Measurements from ENCODE around the gene AGPAT3. TPM values are rescaled to one million over a fixed set of nuclear protein-coding genes. Genes with fewer than 3 reads are reported as not detected.

Gene AGPAT3
- polyA plus RNA-seq, 2 donors, result 15.3 to 18.6 TPM

- 92 to 94% methylated on average over 23 of the region's 23 CpGs for WGBS, 2 donors
- Histone ChIP-seq H3K4me1 (ENCODE audit: control insufficient read depth in 2 of 2, insufficient read depth in 2 of 2, low read length in 1 of 2) (peaks cover 0 to 5% of the 10 kb centered on the region in 2 donors), H3K4me3 (ENCODE audit: low read depth in 1 of 2, low read length in 2 of 2) (no peak overlapping the region), H3K36me3 (ENCODE audit: control insufficient read depth in 2 of 2, insufficient read depth in 2 of 2, low read length in 1 of 2) (peaks cover 0 to 3% of the 10 kb centered on the region in 2 donors), H3K27me3 (ENCODE audit: control insufficient read depth in 1 of 2, insufficient read depth in 2 of 2, low read length in 2 of 2) (no peaks in the 10 kb centered on the region), H3K27ac (ENCODE audit: low read depth in 2 of 2, low read length in 1 of 2) (no peak overlapping the region), H3K9me3 (ENCODE audit: control insufficient read depth in 2 of 2, insufficient read depth in 1 of 2, low read depth in 1 of 2, low read length in 1 of 2) (no peaks in the 10 kb centered on the region)
Measured at GRCh38 chr21:43899307-43900077, 34.5 kb downstream of the AGPAT3 start.

- H3K9me3 ChIP-seq (ENCODE audit: control insufficient read depth in 2 of 2, insufficient read depth in 1 of 2, low read depth in 1 of 2, low read length in 1 of 2), result no peaks in the 10 kb centered on the region
- H3K4me1 ChIP-seq (ENCODE audit: control insufficient read depth in 2 of 2, insufficient read depth in 2 of 2, low read length in 1 of 2), result peaks cover 0 to 7% of the 10 kb centered on the region in 2 donors
- no peaks in the 10 kb centered on the region for H3K27me3 ChIP-seq (ENCODE audit: control insufficient read depth in 1 of 2, insufficient read depth in 2 of 2, low read length in 2 of 2)
- peaks cover 0 to 3% of the 10 kb centered on the region in 2 donors for H3K36me3 ChIP-seq (ENCODE audit: control insufficient read depth in 2 of 2, insufficient read depth in 2 of 2, low read length in 1 of 2)
- H3K4me3 ChIP-seq (ENCODE audit: low read depth in 1 of 2, low read length in 2 of 2), result no peak overlapping the region
- H3K27ac ChIP-seq (ENCODE audit: low read depth in 2 of 2, low read length in 1 of 2), result no peak overlapping the region
- 86 to 88% methylated on average over 1 of the region's 1 CpG for WGBS, 2 donors
Measured at GRCh38 chr21:43900078-43900385, 35.0 kb downstream of the AGPAT3 start.

GRCh38 chr21:43900690-43901089 is 35.7 kb downstream of the AGPAT3 start:
- Histone ChIP-seq H3K4me1 (ENCODE audit: control insufficient read depth in 2 of 2, insufficient read depth in 2 of 2, low read length in 1 of 2) (peaks cover 0 to 7% of the 10 kb centered on the region in 2 donors), H3K27ac (ENCODE audit: low read depth in 2 of 2, low read length in 1 of 2) (no peak overlapping the region), H3K27me3 (ENCODE audit: control insufficient read depth in 1 of 2, insufficient read depth in 2 of 2, low read length in 2 of 2) (no peaks in the 10 kb centered on the region), H3K9me3 (ENCODE audit: control insufficient read depth in 2 of 2, insufficient read depth in 1 of 2, low read depth in 1 of 2, low read length in 1 of 2) (no peaks in the 10 kb centered on the region), H3K36me3 (ENCODE audit: control insufficient read depth in 2 of 2, insufficient read depth in 2 of 2, low read length in 1 of 2) (peaks cover 0 to 3% of the 10 kb centered on the region in 2 donors), H3K4me3 (ENCODE audit: low read depth in 1 of 2, low read length in 2 of 2) (no peak overlapping the region)
- 84 to 92% methylated on average over 6 of the region's 6 CpGs for WGBS, 2 donors

- peak overlapping the region in 1 of 2 donors; percentile 67 for H3K27ac ChIP-seq (ENCODE audit: low read depth in 2 of 2, low read length in 1 of 2)
- WGBS, 2 donors, result 45 to 46% methylated on average over 6 of the region's 6 CpGs
Measured at GRCh38 chr21:43902441-43902840, 37.4 kb downstream of the AGPAT3 start.

DNA sequence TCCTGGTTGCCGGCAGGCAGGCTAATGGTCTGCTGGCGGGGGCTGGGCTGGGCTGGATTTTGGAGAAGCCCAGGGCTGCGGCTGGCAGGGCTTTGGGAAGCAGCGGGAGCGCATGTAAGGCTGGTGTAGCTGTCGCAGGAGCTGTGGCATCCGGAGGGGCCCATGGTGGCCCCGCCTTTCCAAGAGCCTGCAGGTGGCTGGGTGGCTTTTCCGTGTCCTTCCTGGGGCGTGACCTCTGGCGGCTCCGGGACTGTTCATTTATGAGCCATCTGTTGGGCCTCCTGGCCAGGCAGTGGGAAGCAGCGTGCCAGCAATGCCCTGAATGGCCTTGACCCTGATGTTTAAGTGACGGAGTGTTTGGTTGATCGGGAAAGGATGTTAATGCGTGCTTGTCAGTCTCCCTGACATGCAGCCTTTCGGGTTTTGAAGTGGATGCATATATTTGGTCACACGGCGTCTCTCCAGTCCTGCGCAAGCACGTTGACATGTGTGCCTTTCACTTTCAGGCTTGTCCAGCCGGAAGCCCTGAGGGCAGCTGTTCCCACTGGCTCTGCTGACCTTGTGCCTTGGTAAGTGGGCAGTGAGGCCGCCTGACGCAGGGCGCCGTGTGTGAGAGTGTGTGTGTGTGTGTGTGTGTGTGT is 38.5 kb downstream of the AGPAT3 start:
- Histone ChIP-seq H3K36me3 (ENCODE audit: control insufficient read depth in 2 of 2, insufficient read depth in 2 of 2, low read length in 1 of 2) (peaks cover 0 to 9% of the 10 kb centered on the region in 2 donors), H3K4me3 (ENCODE audit: low read depth in 1 of 2, low read length in 2 of 2) (no peak overlapping the region), H3K27me3 (ENCODE audit: control insufficient read depth in 1 of 2, insufficient read depth in 2 of 2, low read length in 2 of 2) (no peaks in the 10 kb centered on the region), H3K9me3 (ENCODE audit: control insufficient read depth in 2 of 2, insufficient read depth in 1 of 2, low read depth in 1 of 2, low read length in 1 of 2) (no peaks in the 10 kb centered on the region), H3K27ac (ENCODE audit: low read depth in 2 of 2, low read length in 1 of 2) (no peak overlapping the region), H3K4me1 (ENCODE audit: control insufficient read depth in 2 of 2, insufficient read depth in 2 of 2, low read length in 1 of 2) (peaks cover 4 to 7% of the 10 kb centered on the region in 2 donors)
- 74 to 81% methylated on average over 26 of the region's 26 CpGs for WGBS, 2 donors

More at GRCh38 chr21:43902441-43902840, 37.4 kb downstream of the AGPAT3 start:
- Histone ChIP-seq H3K27me3 (ENCODE audit: control insufficient read depth in 1 of 2, insufficient read depth in 2 of 2, low read length in 2 of 2) (no peaks in the 10 kb centered on the region), H3K4me3 (ENCODE audit: low read depth in 1 of 2, low read length in 2 of 2) (no peak overlapping the region), H3K9me3 (ENCODE audit: control insufficient read depth in 2 of 2, insufficient read depth in 1 of 2, low read depth in 1 of 2, low read length in 1 of 2) (no peaks in the 10 kb centered on the region), H3K36me3 (ENCODE audit: control insufficient read depth in 2 of 2, insufficient read depth in 2 of 2, low read length in 1 of 2) (peaks cover 0 to 6% of the 10 kb centered on the region in 2 donors), H3K4me1 (ENCODE audit: control insufficient read depth in 2 of 2, insufficient read depth in 2 of 2, low read length in 1 of 2) (peaks cover 0 to 7% of the 10 kb centered on the region in 2 donors)

DNA sequence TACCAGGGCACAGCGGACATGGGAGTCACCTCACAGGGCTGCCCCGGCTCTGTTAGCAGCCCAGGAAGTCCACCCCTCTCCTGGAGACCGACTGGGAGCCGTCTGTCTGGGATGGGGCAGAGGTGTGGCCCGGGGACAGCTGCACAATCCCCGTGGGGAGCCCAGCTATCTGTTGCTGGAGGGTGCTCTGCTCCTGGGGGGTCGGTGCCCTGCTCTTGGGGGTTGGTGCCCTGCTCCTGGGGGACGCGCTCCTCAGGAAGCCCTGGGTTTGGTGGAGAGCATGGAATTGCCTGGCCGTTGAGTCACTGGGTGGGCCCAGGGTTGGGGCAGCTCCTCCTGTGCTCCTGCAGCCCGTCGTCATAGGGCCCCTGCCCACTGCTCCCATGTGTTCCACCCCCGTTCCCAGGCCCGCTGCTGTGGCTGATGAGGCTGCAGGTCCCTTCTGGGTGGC is 39.3 kb downstream of the AGPAT3 start:
- no peak overlapping the region for H3K4me3 ChIP-seq (ENCODE audit: low read depth in 1 of 2, low read length in 2 of 2)
- WGBS, 2 donors, result 85 to 86% methylated on average over 14 of the region's 14 CpGs
- no peak overlapping the region for H3K27ac ChIP-seq (ENCODE audit: low read depth in 2 of 2, low read length in 1 of 2)
- H3K4me1 ChIP-seq (ENCODE audit: control insufficient read depth in 2 of 2, insufficient read depth in 2 of 2, low read length in 1 of 2), result peaks cover 4 to 7% of the 10 kb centered on the region in 2 donors
- no peaks in the 10 kb centered on the region for H3K27me3 ChIP-seq (ENCODE audit: control insufficient read depth in 1 of 2, insufficient read depth in 2 of 2, low read length in 2 of 2)
- H3K9me3 ChIP-seq (ENCODE audit: control insufficient read depth in 2 of 2, insufficient read depth in 1 of 2, low read depth in 1 of 2, low read length in 1 of 2), result no peaks in the 10 kb centered on the region
- peaks cover 0 to 9% of the 10 kb centered on the region in 2 donors for H3K36me3 ChIP-seq (ENCODE audit: control insufficient read depth in 2 of 2, insufficient read depth in 2 of 2, low read length in 1 of 2)

- no peak overlapping the region for H3K27ac ChIP-seq (ENCODE audit: low read depth in 2 of 2, low read length in 1 of 2)
- no peaks in the 10 kb centered on the region for H3K27me3 ChIP-seq (ENCODE audit: control insufficient read depth in 1 of 2, insufficient read depth in 2 of 2, low read length in 2 of 2)
- no peak overlapping the region for H3K4me3 ChIP-seq (ENCODE audit: low read depth in 1 of 2, low read length in 2 of 2)
- H3K9me3 ChIP-seq (ENCODE audit: control insufficient read depth in 2 of 2, insufficient read depth in 1 of 2, low read depth in 1 of 2, low read length in 1 of 2), result no peaks in the 10 kb centered on the region
- H3K4me1 ChIP-seq (ENCODE audit: control insufficient read depth in 2 of 2, insufficient read depth in 2 of 2, low read length in 1 of 2), result peaks cover 4 to 7% of the 10 kb centered on the region in 2 donors
- H3K36me3 ChIP-seq (ENCODE audit: control insufficient read depth in 2 of 2, insufficient read depth in 2 of 2, low read length in 1 of 2), result peaks cover 0 to 6% of the 10 kb centered on the region in 2 donors
- WGBS, 2 donors, result 91% methylated on average over 16 of the region's 16 CpGs
Measured at GRCh38 chr21:43905726-43906455, 40.9 kb downstream of the AGPAT3 start.

GRCh38 chr21:43906585-43907370 is 41.8 kb downstream of the AGPAT3 start:
- H3K4me1 ChIP-seq (ENCODE audit: control insufficient read depth in 2 of 2, insufficient read depth in 2 of 2, low read length in 1 of 2), result peaks cover 7 to 11% of the 10 kb centered on the region in 2 donors
- H3K9me3 ChIP-seq (ENCODE audit: control insufficient read depth in 2 of 2, insufficient read depth in 1 of 2, low read depth in 1 of 2, low read length in 1 of 2), result no peaks in the 10 kb centered on the region
- 97% methylated on average over 26 of the region's 26 CpGs for WGBS, 2 donors
- peaks cover 0 to 6% of the 10 kb centered on the region in 2 donors for H3K36me3 ChIP-seq (ENCODE audit: control insufficient read depth in 2 of 2, insufficient read depth in 2 of 2, low read length in 1 of 2)
- no peak overlapping the region for H3K27ac ChIP-seq (ENCODE audit: low read depth in 2 of 2, low read length in 1 of 2)
- H3K27me3 ChIP-seq (ENCODE audit: control insufficient read depth in 1 of 2, insufficient read depth in 2 of 2, low read length in 2 of 2), result no peaks in the 10 kb centered on the region
- H3K4me3 ChIP-seq (ENCODE audit: low read depth in 1 of 2, low read length in 2 of 2), result no peak overlapping the region

DNA sequence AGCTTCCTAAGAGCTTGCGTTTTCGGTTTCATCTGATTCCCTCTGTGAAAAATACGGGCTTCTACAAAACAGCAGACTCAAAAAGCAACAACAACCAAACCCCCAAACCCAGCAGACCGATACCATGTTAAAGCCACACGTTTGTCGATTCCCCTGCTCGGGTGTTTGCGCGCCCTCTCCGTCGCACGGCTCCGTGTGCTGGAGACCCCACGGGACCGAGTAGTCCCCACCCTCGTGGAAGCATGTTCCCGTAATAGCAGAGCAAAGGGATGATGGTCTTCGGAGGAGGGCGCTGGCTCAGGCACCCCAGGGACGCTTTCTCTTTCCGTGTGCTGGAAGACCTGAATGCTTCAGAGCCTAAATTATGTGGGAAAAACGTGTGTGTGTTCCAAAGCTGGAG is 42.7 kb downstream of the AGPAT3 start:
- Histone ChIP-seq H3K27ac (ENCODE audit: low read depth in 2 of 2, low read length in 1 of 2) (no peak overlapping the region), H3K9me3 (ENCODE audit: control insufficient read depth in 2 of 2, insufficient read depth in 1 of 2, low read depth in 1 of 2, low read length in 1 of 2) (peaks cover 0 to 1% of the 10 kb centered on the region in 2 donors), H3K4me3 (ENCODE audit: low read depth in 1 of 2, low read length in 2 of 2) (no peak overlapping the region), H3K36me3 (ENCODE audit: control insufficient read depth in 2 of 2, insufficient read depth in 2 of 2, low read length in 1 of 2) (peaks cover 0 to 6% of the 10 kb centered on the region in 2 donors), H3K4me1 (ENCODE audit: control insufficient read depth in 2 of 2, insufficient read depth in 2 of 2, low read length in 1 of 2) (peaks cover 7 to 14% of the 10 kb centered on the region in 2 donors), H3K27me3 (ENCODE audit: control insufficient read depth in 1 of 2, insufficient read depth in 2 of 2, low read length in 2 of 2) (no peaks in the 10 kb centered on the region)
- whole genome bisulfite sequencing, 2 donors, result 72 to 80% methylated on average over 22 of the region's 22 CpGs

Data from esophagus (tissue), 2 donors.